GM18511 (cell line): ENCODE measurements around the gene PAOX.

Experiments used
- ATAC-seq: cut with Tn5 transposase; IDR thresholded peaks from one replicate; pipeline ENCODE4 v1.9.1; 2021; ENCODE audit warnings: mild to moderate bottlenecking, moderate library complexity; ENCODE audit not compliant: unreplicated experiment

Gene PAOX

DNA sequence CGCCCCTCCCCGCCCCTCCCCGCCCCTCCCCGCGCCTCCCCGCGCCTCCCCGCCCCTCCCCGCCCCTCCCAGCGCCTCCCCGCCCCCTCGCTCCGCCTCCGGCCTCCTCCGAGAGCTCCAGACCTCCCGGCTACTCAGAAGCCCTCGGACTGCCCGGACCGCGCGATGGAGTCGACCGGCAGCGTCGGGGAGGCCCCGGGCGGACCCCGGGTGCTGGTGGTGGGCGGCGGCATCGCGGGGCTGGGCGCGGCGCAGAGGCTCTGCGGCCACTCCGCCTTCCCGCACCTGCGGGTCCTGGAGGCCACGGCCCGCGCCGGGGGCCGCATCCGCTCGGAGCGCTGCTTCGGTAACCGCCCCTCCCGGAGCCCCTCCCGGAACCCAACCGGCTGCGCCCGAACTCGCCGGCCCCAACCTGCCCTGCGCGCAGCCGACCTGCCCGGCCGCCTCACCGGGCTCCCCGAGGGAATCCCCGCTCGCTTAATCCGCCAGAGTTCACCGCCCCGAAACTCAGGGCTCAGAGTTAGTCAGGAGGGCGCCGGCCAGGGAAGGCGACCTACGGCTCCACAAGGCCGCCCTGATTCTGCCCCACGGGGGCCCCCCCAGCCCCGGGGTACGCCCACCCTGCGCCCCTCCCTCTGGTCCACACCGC lies at the start of gene PAOX:
Gene PAOX (plus strand): TSS at position 111 of the 649 bp plus-strand sequence. CDS start 55 bp downstream, at position 166.
- peak; percentile 57 for ATAC-seq

- peak; percentile 94 for ATAC-seq
Observed at GRCh38 chr10:133329491-133330202, 49.4 kb upstream of the PAOX start.

- no peak for ATAC-seq
Observed at GRCh38 chr10:133332936-133333699, 45.9 kb upstream of the PAOX start.

- ATAC-seq: no peak
Observed at GRCh38 chr10:133334503-133335245, 44.4 kb upstream of the PAOX start.

DNA sequence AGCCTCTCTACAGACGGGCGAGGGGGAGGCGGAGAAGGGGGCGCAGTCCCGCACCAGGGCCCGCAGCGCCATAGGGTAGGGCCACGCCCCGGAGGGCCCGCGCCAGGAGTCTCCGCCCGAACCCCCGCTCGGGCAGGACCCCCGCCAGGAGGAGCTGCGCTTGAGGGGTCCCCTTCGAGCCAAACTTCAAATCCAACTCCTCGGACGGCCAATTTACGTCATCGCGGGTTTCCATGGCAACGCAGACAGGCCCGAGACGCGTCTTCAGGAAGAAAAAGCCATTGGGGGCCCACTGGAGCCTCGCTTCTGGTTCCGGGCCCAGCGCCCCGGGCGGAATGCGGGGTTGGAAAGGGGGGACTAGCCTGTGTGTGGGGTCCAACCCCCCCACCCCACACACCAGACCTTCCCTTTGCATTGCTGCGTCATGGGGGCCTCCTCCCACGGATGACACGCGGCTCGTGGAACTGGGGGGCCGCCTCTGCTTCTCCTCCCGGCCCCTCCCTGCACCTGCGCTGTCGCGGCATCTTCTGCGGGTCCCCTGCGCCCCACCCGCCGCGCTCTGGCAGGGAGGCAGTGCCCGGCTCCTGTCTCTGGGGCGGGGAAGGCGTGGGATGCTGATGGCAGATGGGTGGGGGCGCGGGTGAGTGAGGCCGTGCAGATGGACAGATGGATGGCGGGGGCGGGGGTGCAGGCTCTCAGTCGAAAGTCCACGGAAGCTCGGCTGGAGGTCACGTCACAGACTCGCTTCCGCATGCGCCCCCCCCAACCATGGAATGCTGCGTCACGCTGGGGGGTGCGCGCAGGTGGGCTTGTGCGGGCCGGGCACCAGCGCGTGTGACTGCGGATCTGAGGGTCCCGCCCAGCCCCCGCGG lies 43.6 kb upstream of the PAOX start:
- ATAC-seq: no peak

GRCh38 chr10:133336118-133336576 lies 42.9 kb upstream of the PAOX start:
- no peak for ATAC-seq

DNA sequence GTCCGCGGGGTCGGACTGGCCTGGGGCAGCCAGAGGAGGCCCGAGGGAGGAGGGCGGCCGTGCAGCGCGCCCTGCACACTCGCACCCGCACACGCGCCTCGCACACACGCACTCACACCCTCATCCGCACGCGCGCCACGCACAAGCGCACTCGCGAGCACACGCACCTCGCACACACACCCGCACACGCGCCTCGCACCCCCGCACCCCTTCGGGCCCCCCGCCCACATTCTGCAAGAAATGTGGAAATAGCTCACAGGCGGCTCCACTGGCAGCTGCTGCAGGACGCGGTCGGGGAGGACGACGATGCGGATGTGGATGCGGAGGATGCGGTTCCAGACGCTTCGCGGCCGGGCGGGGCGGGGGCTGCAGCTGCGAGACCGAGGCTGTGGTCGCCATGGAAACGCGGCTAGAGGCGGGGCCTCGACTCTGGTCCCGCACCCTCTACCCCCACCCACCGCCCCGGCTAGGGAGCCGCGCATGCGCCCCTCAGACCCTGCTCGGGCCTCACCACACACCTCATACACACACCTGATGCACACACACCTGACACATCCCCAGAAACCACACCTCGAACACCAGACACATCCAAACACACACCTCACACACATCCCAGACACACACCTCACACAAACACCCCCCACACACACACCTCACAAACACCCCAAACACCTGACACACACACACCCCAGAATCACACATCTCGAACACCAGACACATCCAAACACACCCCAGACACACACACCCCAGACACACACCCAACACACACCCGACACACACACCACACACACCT lies 42.3 kb upstream of the PAOX start, which contains the start of gene CALY:
Gene CALY (minus strand): TSS at position 320 of the 793 bp plus-strand sequence. CDS start 7,907 bp downstream, outside the sequence.
- no peak for ATAC-seq

GRCh38 chr10:133337370-133337725 lies 41.7 kb upstream of the PAOX start:
- no peak for ATAC-seq

DNA sequence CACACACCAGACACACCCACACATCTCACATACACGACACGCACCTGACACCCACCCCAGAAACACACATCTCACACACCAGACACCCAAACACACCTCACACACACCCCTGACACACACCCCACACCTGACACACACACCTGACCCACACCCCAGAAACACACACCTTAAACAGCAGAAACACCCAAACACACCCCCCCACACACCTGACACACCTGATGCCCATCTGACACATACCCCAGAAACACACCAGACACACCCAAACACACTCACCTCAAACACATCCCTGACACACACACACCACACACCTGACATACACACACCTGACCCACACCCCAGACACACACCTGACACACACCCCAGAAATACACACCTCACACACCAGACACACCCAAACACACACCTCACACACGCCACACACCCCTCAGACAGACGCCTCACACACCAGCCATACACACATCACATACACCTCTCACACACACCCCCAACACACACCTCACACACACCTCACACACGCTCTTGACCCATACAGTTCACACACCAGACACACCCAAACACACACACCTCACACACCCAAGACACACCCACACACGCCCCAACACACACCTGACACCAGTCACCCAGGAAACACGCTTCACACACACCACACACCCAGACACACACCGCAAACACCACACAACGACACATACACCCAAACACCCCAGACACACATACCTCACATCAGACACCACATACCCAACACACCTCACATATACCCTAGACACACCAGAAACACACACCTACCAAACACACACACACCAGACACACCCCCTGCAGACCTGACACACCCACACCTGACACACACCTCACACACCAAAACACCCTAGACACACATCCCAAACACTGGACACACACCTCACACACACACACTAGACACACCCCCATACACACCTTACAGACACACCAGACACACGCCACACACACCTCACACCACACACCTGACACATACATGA lies 40.7 kb upstream of the PAOX start:
- no peak for ATAC-seq

GRCh38 chr10:133339708-133340380 lies 39.2 kb upstream of the PAOX start:
- ATAC-seq: no peak

GRCh38 chr10:133341983-133342382 lies 37.1 kb upstream of the PAOX start:
- ATAC-seq: no peak

DNA sequence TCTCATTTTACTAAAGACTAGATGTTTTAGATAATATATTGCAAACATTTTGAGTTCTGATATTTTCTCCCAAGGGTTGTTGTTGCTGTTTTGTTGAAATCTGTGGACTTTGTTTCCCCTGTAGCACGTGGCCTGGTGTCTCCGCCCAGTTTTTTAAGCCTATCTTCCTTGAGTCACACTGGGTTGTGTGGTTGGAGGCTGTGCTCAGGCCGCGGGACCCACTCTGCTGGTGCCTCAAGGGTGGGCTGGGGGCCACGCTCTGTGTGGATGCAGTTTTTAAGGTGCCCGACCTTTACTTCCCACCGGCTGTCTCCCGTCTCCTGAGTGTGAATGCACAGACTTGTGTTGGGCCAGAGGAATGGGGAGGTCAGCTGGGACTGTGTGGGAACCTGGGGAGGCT lies 36.1 kb upstream of the PAOX start:
- ATAC-seq: no peak

- no peak for ATAC-seq
Observed at GRCh38 chr10:133343558-133343957, 35.5 kb upstream of the PAOX start.

GRCh38 chr10:133344236-133344635 lies 34.8 kb upstream of the PAOX start:
- ATAC-seq: no peak

DNA sequence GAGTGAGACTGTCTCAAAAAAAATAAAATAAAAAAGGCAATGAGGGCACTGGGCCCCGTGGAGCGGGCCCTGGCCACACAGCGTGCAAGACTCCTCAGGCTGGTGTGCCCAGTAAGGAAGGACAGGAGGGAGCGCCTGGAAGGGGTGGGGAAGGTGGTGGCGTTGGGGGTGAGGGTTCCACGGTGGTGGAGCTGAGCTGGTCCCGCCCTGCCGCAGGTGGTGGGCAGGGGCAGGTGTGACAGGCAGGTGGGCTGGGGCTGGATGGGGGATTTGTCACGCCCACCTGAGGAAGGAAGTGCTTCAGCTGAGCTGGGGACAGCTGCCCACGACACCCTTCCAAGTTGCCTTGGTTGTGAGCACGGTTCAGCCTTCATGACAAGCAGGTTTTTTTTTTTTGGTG lies 32.6 kb upstream of the PAOX start:
- no peak for ATAC-seq

DNA sequence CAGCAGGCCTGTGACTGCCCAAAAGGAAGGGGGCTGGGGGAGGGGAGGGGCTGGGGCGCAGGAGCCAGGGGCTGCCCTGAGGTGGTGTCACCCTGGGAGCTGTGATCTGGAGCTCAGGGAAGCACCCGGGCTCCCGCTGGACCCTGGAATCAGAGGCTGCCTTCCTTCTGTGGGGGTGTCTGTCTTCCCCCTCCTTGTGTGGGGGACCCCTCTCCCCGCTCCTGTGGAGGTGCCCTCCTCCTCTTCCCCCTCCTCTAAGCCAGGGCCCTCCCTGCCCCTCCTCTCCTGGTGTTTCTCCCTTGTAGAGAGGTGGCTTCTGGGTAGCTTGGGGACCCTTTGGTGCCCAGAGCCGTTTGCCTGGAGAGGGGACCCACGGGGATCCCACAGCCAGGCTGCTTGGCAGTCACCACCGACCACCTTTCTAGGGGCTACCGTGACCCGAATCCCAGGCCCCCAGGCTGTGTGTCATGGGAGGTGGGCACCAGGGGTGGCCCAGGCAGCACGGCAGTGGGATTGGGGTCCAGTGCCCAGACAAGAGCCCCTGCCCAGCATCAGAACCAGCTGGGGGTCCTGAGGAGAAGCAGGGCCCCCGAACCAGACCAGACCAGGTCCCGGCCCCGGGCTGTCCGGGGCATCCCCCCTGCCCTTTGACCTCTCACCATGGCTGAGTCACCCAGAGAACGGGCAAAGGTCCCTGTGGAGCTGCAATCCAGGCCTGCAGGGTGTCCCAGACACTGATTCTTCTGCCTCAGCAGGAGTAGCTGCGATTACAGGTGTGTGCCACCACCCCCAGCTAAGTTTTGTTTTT lies 31.1 kb upstream of the PAOX start:
- no peak for ATAC-seq

DNA sequence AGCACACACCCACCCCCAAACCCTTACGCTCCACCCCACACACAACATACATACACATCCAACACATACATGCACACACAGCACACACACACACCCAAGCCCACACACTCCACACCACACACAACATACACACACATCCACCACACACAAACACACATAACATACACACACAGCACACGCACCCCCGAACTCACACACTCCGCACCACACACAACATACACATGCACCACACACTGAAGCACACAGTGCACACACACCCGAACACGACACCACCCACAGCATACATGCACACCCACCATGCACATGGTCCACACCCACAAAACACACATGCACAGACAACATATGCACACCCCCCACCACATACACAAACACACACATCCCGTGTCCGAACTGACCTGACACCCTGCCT lies 29.9 kb upstream of the PAOX start:
- ATAC-seq: no peak
